GM19455 (cell line): ENCODE results near the gene PTPRK.

ENCODE experiments used
- ATAC-seq: cut with Tn5 transposase; IDR thresholded peaks from one replicate; pipeline ENCODE4 v1.9.1; 2021; ENCODE audit not compliant: unreplicated experiment

PTPRK gene

GRCh38 chr6:128208078-128208477 lies 312.3 kb downstream of the PTPRK start:
- ATAC-seq = no peak

- ATAC-seq = no peak
Measured at GRCh38 chr6:128206610-128207426, 313.6 kb downstream of the PTPRK start.

GRCh38 chr6:128204616-128205015 lies 315.8 kb downstream of the PTPRK start:
- ATAC-seq = no peak

- ATAC-seq = no peak
Measured at GRCh38 chr6:128202169-128202765, 318.1 kb downstream of the PTPRK start.

GRCh38 chr6:128200789-128201188 lies 319.6 kb downstream of the PTPRK start:
- no peak for ATAC-seq

- no peak for ATAC-seq
Measured at GRCh38 chr6:128199461-128199860, 320.9 kb downstream of the PTPRK start.

GRCh38 chr6:128192972-128193371 lies 327.4 kb downstream of the PTPRK start:
- no peak for ATAC-seq

GRCh38 chr6:128188678-128189077 lies 331.7 kb downstream of the PTPRK start:
- ATAC-seq = no peak

- ATAC-seq = no peak
Measured at GRCh38 chr6:128186729-128187128, 333.7 kb downstream of the PTPRK start.

- ATAC-seq = no peak
Measured at GRCh38 chr6:128179876-128180438, 340.4 kb downstream of the PTPRK start.

- no peak for ATAC-seq
Measured at GRCh38 chr6:128174724-128175123, 345.7 kb downstream of the PTPRK start.

GRCh38 chr6:128172752-128173682 lies 347.4 kb downstream of the PTPRK start:
- no peak for ATAC-seq

- no peak for ATAC-seq
Measured at GRCh38 chr6:128172081-128172480, 348.3 kb downstream of the PTPRK start.

GRCh38 chr6:128171182-128171581 lies 349.2 kb downstream of the PTPRK start:
- ATAC-seq = no peak

GRCh38 chr6:128168244-128168643 lies 352.2 kb downstream of the PTPRK start:
- no peak for ATAC-seq

- ATAC-seq = no peak
Measured at GRCh38 chr6:128167552-128167951, 352.8 kb downstream of the PTPRK start.

GRCh38 chr6:128164254-128164653 lies 356.1 kb downstream of the PTPRK start:
- no peak for ATAC-seq

GRCh38 chr6:128162423-128162822 lies 358.0 kb downstream of the PTPRK start:
- no peak for ATAC-seq

GRCh38 chr6:128161839-128162238 lies 358.6 kb downstream of the PTPRK start:
- ATAC-seq = no peak

- ATAC-seq = no peak
Measured at GRCh38 chr6:128161263-128161662, 359.1 kb downstream of the PTPRK start.

- ATAC-seq = no peak
Measured at GRCh38 chr6:128158496-128158895, 361.9 kb downstream of the PTPRK start.
